ENCODE data around the gene LSAMP.

Gene LSAMP

GRCh38 chr3:116445311-116445841 is at the start of gene LSAMP:
Gene LSAMP (minus strand): TSS chr3:116445487.
- DNase-seq = peak in 1 of 2 experiments; percentile 3

GRCh38 chr3:116492379-116492778 is 47.1 kb upstream of the LSAMP start:
- no peak for DNase-seq

- no peak for DNase-seq
Measured at GRCh38 chr3:116483135-116483534, 37.8 kb upstream of the LSAMP start.

GRCh38 chr3:116476691-116477090 is 31.4 kb upstream of the LSAMP start:
- DNase-seq = no peak

- no peak for DNase-seq
Measured at GRCh38 chr3:116474801-116475200, 29.5 kb upstream of the LSAMP start.

- DNase-seq = no peak
Measured at GRCh38 chr3:116474032-116474780, 28.9 kb upstream of the LSAMP start.

GRCh38 chr3:116473602-116474001 is 28.3 kb upstream of the LSAMP start:
- DNase-seq = no peak

GRCh38 chr3:116470605-116471197 is 25.4 kb upstream of the LSAMP start:
- DNase-seq = no peak

GRCh38 chr3:116469546-116469945 is 24.3 kb upstream of the LSAMP start:
- no peak for DNase-seq

- no peak for DNase-seq
Measured at GRCh38 chr3:116464276-116464798, 19.1 kb upstream of the LSAMP start.

GRCh38 chr3:116453666-116454346 is 8.5 kb upstream of the LSAMP start:
- DNase-seq = peak; percentile 8 to 21

GRCh38 chr3:116449546-116450350 is 4.5 kb upstream of the LSAMP start:
- no peak for DNase-seq

GRCh38 chr3:116445990-116446389 is 703 bp upstream of the LSAMP start:
- no peak for DNase-seq

- DNase-seq = no peak
Measured at GRCh38 chr3:116444819-116445310, 422 bp downstream of the LSAMP start.

- no peak for DNase-seq
Measured at GRCh38 chr3:116444115-116444747, 1.1 kb downstream of the LSAMP start.

- no peak for DNase-seq
Measured at GRCh38 chr3:116443191-116443661, 2.1 kb downstream of the LSAMP start.

GRCh38 chr3:116442331-116443021 is 2.8 kb downstream of the LSAMP start:
- DNase-seq = no peak

GRCh38 chr3:116441652-116442051 is 3.6 kb downstream of the LSAMP start:
- no peak for DNase-seq

GRCh38 chr3:116440196-116440595 is 5.1 kb downstream of the LSAMP start:
- no peak for DNase-seq

GRCh38 chr3:116433552-116433951 is 11.7 kb downstream of the LSAMP start:
- no peak for DNase-seq

- no peak for DNase-seq
Measured at GRCh38 chr3:116432795-116433194, 12.5 kb downstream of the LSAMP start.

Measured in Kasumi-1 (cell line).